ENCODE measurements around the gene COMMD7. TPM values are rescaled to one million over a fixed set of nuclear protein-coding genes. Genes with fewer than 3 reads are reported as not detected.

Gene COMMD7
- total RNA-seq, 6 experiments from 2014 or later: 15.2 to 21.3 (median 18.6) TPM

GRCh38 chr20:32780749-32781655, 37.7 kb upstream of the COMMD7 start:
- Histone ChIP-seq H3K4me3 (no peak overlapping the region), H3K27me3 (no peaks in the 10 kb centered on the region), H3K9me3 (no peaks in the 10 kb centered on the region), H3K4me1 (peaks cover 0 to 19% (median 6%) of the 10 kb centered on the region in 4 donors), H3K36me3 (no peaks in the 10 kb centered on the region), H3K27ac (no peak overlapping the region)
- WGBS (ENCODE audit: insufficient coverage, low coverage, low lambda C conversion rate, missing lambda C conversion rate): 90% methylated on average over 11 of the region's 18 CpGs
- intact Hi-C loops (cut with DNase I): loop anchor here in 1 of 2 donors (5.0 kb wide), 1 partner anchor 104 kb away; no protein-coding TSS in a partner anchor
- no peak for DNase-seq
- no peak for ATAC-seq
- TF ChIP-seq CTCF (IDR thresholded peaks at IDR 0.05) (no peak), POLR2A (IDR thresholded peaks at IDR 0.05) (no peak)

GRCh38 chr20:32780278-32780677, 37.0 kb upstream of the COMMD7 start:
- ATAC-seq: no peak

GRCh38 chr20:32779500-32780211, 36.4 kb upstream of the COMMD7 start:
- 88% methylated on average over 5 of the region's 10 CpGs for WGBS (ENCODE audit: insufficient coverage, low coverage, low lambda C conversion rate, missing lambda C conversion rate)

More at GRCh38 chr20:32780278-32780677, 37.0 kb upstream of the COMMD7 start:
- no peaks in the 10 kb centered on the region for H3K36me3 ChIP-seq
- no peaks in the 10 kb centered on the region for H3K27me3 ChIP-seq
- no peak overlapping the region for H3K4me3 ChIP-seq
- H3K4me1 ChIP-seq: peaks cover 0 to 19% (median 6%) of the 10 kb centered on the region in 4 donors
- no CpG with 5 or more reads among the region's 16 CpGs for WGBS (ENCODE audit: insufficient coverage, low coverage, low lambda C conversion rate, missing lambda C conversion rate)
- TF ChIP-seq CTCF (IDR thresholded peaks at IDR 0.05): no peak
- no peak for TF ChIP-seq POLR2A (IDR thresholded peaks at IDR 0.05)
- intact Hi-C loops (cut with DNase I): loop anchor here in 1 of 2 donors (5.0 kb wide), 1 partner anchor 103 kb away; no protein-coding TSS in a partner anchor
- no peaks in the 10 kb centered on the region for H3K9me3 ChIP-seq
- no peak for DNase-seq
- H3K27ac ChIP-seq: no peak overlapping the region

More at GRCh38 chr20:32779500-32780211, 36.4 kb upstream of the COMMD7 start:
- no peak overlapping the region for H3K4me3 ChIP-seq
- DNase-seq (no peak), ATAC-seq (no peak)
- H3K27me3 ChIP-seq: no peaks in the 10 kb centered on the region
- TF ChIP-seq CTCF (IDR thresholded peaks at IDR 0.05) (no peak), POLR2A (IDR thresholded peaks at IDR 0.05) (no peak)
- no peaks in the 10 kb centered on the region for H3K9me3 ChIP-seq
- H3K4me1 ChIP-seq: peaks cover 0 to 19% (median 6%) of the 10 kb centered on the region in 4 donors
- intact Hi-C loops (cut with DNase I): loop anchor here (5.0 kb wide), 1 partner anchor 102 kb away; no protein-coding TSS in a partner anchor
- H3K36me3 ChIP-seq: no peaks in the 10 kb centered on the region
- no peak overlapping the region for H3K27ac ChIP-seq
